ENCODE data around the gene ALG5.

Gene ALG5

GRCh38 chr13:36999054-36999714 lies at the start of gene ALG5:
Gene ALG5 (minus strand): TSS chr13:36999340. CDS start chr13:36999300, 40 bp downstream.
- H3K9me3 Mint-ChIP-seq, result no peaks in the 10 kb centered on the region
- H3K36me3 Mint-ChIP-seq (ENCODE audit: low read depth), result peaks cover 56% of the 10 kb centered on the region
- peaks cover 46% of the 10 kb centered on the region for H3K4me1 Mint-ChIP-seq
- peak; percentile 85 for ATAC-seq
- peak within 1 kb of the TSS; percentile 99 for H3K4me3 Mint-ChIP-seq
- H3K27ac Mint-ChIP-seq, result peak within 1 kb of the TSS; percentile 99
- no peaks in the 10 kb centered on the region for H3K27me3 Mint-ChIP-seq
- DNase-seq, result peak; percentile 91

- no peak overlapping the region for H3K4me3 Mint-ChIP-seq
- no peaks in the 10 kb centered on the region for H3K27me3 Mint-ChIP-seq
- DNase-seq (no peak), ATAC-seq (no peak)
- H3K4me1 Mint-ChIP-seq, result peaks cover 21% of the 10 kb centered on the region
- no peaks in the 10 kb centered on the region for H3K9me3 Mint-ChIP-seq
- H3K36me3 Mint-ChIP-seq (ENCODE audit: low read depth), result peaks cover 33% of the 10 kb centered on the region
- H3K27ac Mint-ChIP-seq, result no peak overlapping the region
These were observed 48.7 kb upstream of the ALG5 start for GRCh38 chr13:37047846-37048245.

DNA sequence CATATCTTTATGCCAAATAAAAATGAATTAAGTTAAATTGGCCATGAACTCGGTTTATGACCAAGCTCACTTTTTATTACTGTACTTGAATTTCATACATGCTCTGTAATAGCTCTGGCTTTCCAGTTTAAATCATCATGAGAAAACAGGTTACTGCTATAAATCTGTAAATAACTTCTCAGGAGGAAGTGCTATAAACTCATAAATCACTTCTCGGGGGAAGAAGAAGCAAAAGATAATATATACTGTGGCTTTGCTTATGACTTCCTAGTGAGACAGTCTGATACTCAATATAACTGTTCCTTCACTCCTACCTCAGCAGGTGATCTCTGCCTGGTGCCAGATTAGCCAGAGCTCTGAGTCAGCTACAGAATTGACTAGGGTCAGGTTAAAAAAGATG lies 47.9 kb upstream of the ALG5 start:
- DNase-seq (no peak), ATAC-seq (no peak)
- peaks cover 13% of the 10 kb centered on the region for H3K4me1 Mint-ChIP-seq
- H3K9me3 Mint-ChIP-seq, result no peaks in the 10 kb centered on the region
- H3K4me3 Mint-ChIP-seq, result no peak overlapping the region
- no peak overlapping the region for H3K27ac Mint-ChIP-seq
- H3K27me3 Mint-ChIP-seq, result no peaks in the 10 kb centered on the region
- peaks cover 37% of the 10 kb centered on the region for H3K36me3 Mint-ChIP-seq (ENCODE audit: low read depth)

GRCh38 chr13:37046062-37046461 lies 46.9 kb upstream of the ALG5 start:
- Mint-ChIP-seq H3K4me3 (no peak overlapping the region), H3K4me1 (peaks cover 4% of the 10 kb centered on the region), H3K27ac (no peak overlapping the region), H3K36me3 (ENCODE audit: low read depth) (peaks cover 36% of the 10 kb centered on the region), H3K9me3 (no peaks in the 10 kb centered on the region), H3K27me3 (no peaks in the 10 kb centered on the region)
- no peak for ATAC-seq
- no peak for DNase-seq

DNA sequence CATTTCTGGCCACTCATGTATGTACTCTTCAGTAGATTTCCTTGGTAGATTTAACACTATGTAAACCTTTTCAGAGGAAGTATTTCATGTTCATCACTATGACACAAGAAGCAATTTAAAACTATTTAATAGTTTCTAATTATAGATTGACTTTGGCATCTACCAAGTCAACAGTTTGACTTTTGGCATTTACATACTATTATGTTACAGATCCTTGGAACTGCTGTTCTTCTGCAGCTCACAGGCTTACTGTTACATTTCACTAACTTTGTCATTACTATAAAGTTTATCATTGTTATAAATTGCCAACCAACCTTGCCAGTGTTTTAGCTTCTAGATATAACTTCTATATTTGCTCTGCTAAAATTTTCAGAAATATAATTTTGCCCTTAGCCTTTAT lies 41.6 kb upstream of the ALG5 start:
- Mint-ChIP-seq H3K4me3 (no peak overlapping the region), H3K36me3 (ENCODE audit: low read depth) (peaks cover 44% of the 10 kb centered on the region), H3K9me3 (no peaks in the 10 kb centered on the region), H3K27me3 (no peaks in the 10 kb centered on the region), H3K4me1 (peaks cover 2% of the 10 kb centered on the region), H3K27ac (no peak overlapping the region)
- ATAC-seq (no peak), DNase-seq (no peak)

DNA sequence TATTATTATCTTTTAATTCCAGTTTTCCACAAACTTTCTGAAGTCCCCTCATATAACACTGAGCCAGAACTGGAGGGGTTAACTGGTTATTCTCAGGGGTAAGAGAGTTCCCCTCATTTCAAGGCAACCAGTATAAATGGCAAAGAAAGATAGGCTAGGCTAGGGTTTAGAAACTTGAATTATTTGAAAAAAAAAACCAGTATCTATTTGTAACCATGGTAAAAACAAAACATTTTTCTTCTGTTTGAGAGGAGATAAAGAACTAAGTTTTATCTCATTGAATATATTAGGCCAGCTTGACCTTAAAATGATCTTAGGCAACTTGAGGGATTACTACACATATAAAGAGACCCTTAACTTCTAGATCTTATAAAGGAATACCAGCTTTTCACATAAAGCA lies 40.8 kb upstream of the ALG5 start:
- Mint-ChIP-seq H3K4me1 (no peaks in the 10 kb centered on the region), H3K9me3 (no peaks in the 10 kb centered on the region), H3K4me3 (no peak overlapping the region), H3K27me3 (no peaks in the 10 kb centered on the region), H3K27ac (no peak overlapping the region), H3K36me3 (ENCODE audit: low read depth) (peaks cover 49% of the 10 kb centered on the region)
- ATAC-seq (no peak), DNase-seq (no peak)

DNA sequence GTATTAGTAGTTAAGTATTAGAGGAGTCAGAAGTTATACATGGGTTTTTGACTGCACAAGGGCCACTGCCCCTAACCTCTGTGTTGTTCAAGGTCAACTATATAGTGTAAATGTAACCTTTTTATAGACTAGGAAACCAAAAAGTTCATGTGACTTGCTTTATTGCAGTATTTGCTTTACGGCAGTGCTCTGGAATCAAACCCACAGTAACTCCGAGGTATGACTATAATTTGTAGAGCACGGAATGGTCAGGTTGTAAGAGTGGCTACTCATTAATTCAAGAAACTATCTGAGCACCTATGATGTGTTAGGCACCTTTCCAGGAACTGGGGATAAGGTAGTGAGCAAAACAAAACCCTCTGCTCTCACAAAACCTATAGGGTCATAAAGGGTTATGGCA lies 38.1 kb upstream of the ALG5 start:
- H3K27me3 Mint-ChIP-seq, result no peaks in the 10 kb centered on the region
- H3K36me3 Mint-ChIP-seq (ENCODE audit: low read depth), result peaks cover 55% of the 10 kb centered on the region
- no peaks in the 10 kb centered on the region for H3K9me3 Mint-ChIP-seq
- ATAC-seq (no peak), DNase-seq (no peak)
- no peak overlapping the region for H3K27ac Mint-ChIP-seq
- no peaks in the 10 kb centered on the region for H3K4me1 Mint-ChIP-seq
- no peak overlapping the region for H3K4me3 Mint-ChIP-seq

DNA sequence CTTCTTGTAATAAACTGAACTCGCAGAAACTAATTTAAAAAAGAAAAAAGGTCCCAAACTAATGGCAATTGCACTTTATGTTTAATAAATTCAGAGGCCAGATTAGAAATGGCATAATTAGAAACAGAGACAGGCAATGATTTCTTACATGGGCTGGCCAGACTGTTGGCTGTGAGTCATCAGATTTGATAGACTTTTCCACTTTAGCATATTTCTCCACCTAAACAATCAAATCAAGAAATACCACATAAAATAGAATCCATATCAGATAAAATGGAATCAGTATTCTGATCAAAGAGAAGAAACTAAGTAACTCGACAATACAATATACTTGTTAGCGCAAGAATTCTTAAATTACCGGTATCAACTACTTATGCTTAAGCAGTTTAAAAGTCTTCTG lies 30.5 kb upstream of the ALG5 start:
- no peak for DNase-seq
- Mint-ChIP-seq H3K9me3 (no peaks in the 10 kb centered on the region), H3K4me3 (no peak overlapping the region), H3K36me3 (ENCODE audit: low read depth) (peaks cover 41% of the 10 kb centered on the region), H3K27ac (no peak overlapping the region), H3K27me3 (no peaks in the 10 kb centered on the region), H3K4me1 (peaks cover 1% of the 10 kb centered on the region)
- ATAC-seq, result no peak

GRCh38 chr13:37027639-37028038 lies 28.5 kb upstream of the ALG5 start:
- no peak for DNase-seq
- ATAC-seq, result no peak
- Mint-ChIP-seq H3K9me3 (no peaks in the 10 kb centered on the region), H3K27ac (no peak overlapping the region), H3K36me3 (ENCODE audit: low read depth) (peaks cover 33% of the 10 kb centered on the region), H3K27me3 (no peaks in the 10 kb centered on the region), H3K4me1 (peaks cover 1% of the 10 kb centered on the region), H3K4me3 (no peak overlapping the region)

DNA sequence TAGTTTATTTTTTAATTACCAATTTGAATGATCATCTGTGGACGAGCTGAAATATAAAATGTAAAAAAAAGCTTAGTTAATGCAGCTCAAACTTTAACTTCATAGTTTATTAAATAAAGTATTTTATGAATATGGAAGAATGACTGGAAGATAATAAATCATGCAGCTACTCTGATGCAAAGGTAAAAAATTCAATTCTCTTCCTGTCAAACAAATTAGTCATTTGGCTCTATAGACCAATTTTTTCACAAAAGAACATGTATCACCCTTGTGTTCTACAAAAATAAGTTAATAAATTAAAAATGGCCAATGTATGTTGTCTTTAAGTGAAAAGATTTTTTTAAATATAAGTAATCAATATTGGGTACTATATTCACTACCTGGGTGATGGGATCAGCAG lies 27.6 kb upstream of the ALG5 start:
- Mint-ChIP-seq H3K36me3 (ENCODE audit: low read depth) (peaks cover 32% of the 10 kb centered on the region), H3K27me3 (no peaks in the 10 kb centered on the region), H3K4me3 (no peak overlapping the region), H3K9me3 (no peaks in the 10 kb centered on the region), H3K4me1 (peaks cover 1% of the 10 kb centered on the region), H3K27ac (no peak overlapping the region)
- DNase-seq (no peak), ATAC-seq (no peak)

GRCh38 chr13:37023871-37024270 lies 24.7 kb upstream of the ALG5 start:
- H3K36me3 Mint-ChIP-seq (ENCODE audit: low read depth), result peaks cover 25% of the 10 kb centered on the region

GRCh38 chr13:37014609-37015008 lies 15.5 kb upstream of the ALG5 start:
- no peaks in the 10 kb centered on the region for H3K9me3 Mint-ChIP-seq
- no peak overlapping the region for H3K4me3 Mint-ChIP-seq
- no peaks in the 10 kb centered on the region for H3K4me1 Mint-ChIP-seq
- H3K27ac Mint-ChIP-seq, result no peak overlapping the region
- H3K27me3 Mint-ChIP-seq, result no peaks in the 10 kb centered on the region
- peaks cover 49% of the 10 kb centered on the region for H3K36me3 Mint-ChIP-seq (ENCODE audit: low read depth)
- DNase-seq, result no peak
- ATAC-seq, result no peak

More at GRCh38 chr13:37023871-37024270, 24.7 kb upstream of the ALG5 start:
- DNase-seq (no peak), ATAC-seq (no peak)
- no peak overlapping the region for H3K27ac Mint-ChIP-seq
- no peaks in the 10 kb centered on the region for H3K27me3 Mint-ChIP-seq
- no peaks in the 10 kb centered on the region for H3K4me1 Mint-ChIP-seq
- H3K4me3 Mint-ChIP-seq, result no peak overlapping the region
- H3K9me3 Mint-ChIP-seq, result no peaks in the 10 kb centered on the region

GRCh38 chr13:37011788-37012187 lies 12.6 kb upstream of the ALG5 start:
- peaks cover 68% of the 10 kb centered on the region for H3K36me3 Mint-ChIP-seq (ENCODE audit: low read depth)
- DNase-seq (no peak), ATAC-seq (no peak)
- H3K4me1 Mint-ChIP-seq, result peaks cover 8% of the 10 kb centered on the region
- no peaks in the 10 kb centered on the region for H3K9me3 Mint-ChIP-seq
- H3K27me3 Mint-ChIP-seq, result no peaks in the 10 kb centered on the region
- no peak overlapping the region for H3K27ac Mint-ChIP-seq
- H3K4me3 Mint-ChIP-seq, result no peak overlapping the region

GRCh38 chr13:37011002-37011401 lies 11.9 kb upstream of the ALG5 start:
- H3K27ac Mint-ChIP-seq, result peak overlapping the region; percentile 26
- H3K9me3 Mint-ChIP-seq, result no peaks in the 10 kb centered on the region

DNA sequence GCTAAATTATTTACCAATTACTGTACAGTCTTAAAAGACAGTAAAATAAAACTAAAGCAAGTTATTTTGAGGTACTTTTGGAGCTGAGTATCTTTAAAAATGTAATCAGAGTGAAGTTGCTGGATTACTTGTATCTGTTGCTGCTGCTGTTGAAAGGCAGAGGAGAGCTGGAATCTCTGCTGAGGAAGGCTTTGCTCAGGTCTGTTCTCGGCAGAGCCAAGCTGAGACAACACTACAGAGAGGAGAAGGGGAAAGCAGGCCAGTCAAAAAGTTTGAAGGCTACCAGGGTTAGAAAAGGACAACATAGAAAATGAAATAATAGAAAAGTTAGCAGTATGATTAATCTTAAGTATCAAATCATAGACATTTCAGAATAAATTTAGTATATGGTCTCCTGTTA lies 11.3 kb upstream of the ALG5 start:
- DNase-seq (no peak), ATAC-seq (no peak)
- Mint-ChIP-seq H3K9me3 (no peaks in the 10 kb centered on the region), H3K4me3 (no peak overlapping the region), H3K27ac (peak overlapping the region; percentile 26), H3K27me3 (no peaks in the 10 kb centered on the region), H3K4me1 (peaks cover 13% of the 10 kb centered on the region), H3K36me3 (ENCODE audit: low read depth) (peaks cover 69% of the 10 kb centered on the region)

More at GRCh38 chr13:37011002-37011401, 11.9 kb upstream of the ALG5 start:
- Mint-ChIP-seq H3K4me3 (no peak overlapping the region), H3K36me3 (ENCODE audit: low read depth) (peaks cover 69% of the 10 kb centered on the region), H3K27me3 (no peaks in the 10 kb centered on the region), H3K4me1 (peaks cover 9% of the 10 kb centered on the region)
- ATAC-seq, result no peak
- DNase-seq, result no peak

DNA sequence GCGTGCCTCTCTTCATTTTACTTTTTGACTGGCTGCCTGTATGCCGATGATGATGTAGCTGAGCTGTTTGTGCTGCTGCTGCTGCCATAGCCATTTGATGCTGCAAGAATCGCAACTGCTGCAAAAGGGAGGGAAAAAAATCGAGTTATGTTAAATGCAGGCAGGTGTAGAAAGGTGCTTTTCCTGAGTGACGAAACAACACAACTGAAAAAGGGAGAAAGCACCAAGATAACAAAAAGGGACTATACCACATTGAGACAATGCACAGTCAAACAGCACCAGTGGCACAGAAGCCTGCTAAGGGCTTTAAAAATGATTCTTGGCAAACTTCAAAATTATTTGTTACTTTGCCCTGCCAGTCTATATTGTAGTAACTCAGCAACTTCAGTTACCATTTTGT lies 10.6 kb upstream of the ALG5 start:
- Mint-ChIP-seq H3K4me3 (no peak overlapping the region), H3K36me3 (ENCODE audit: low read depth) (peaks cover 69% of the 10 kb centered on the region), H3K27ac (peak overlapping the region; percentile 41), H3K4me1 (peaks cover 15% of the 10 kb centered on the region), H3K27me3 (no peaks in the 10 kb centered on the region), H3K9me3 (no peaks in the 10 kb centered on the region)
- ATAC-seq (no peak), DNase-seq (no peak)

Data from activated naive CD8-positive, alpha-beta T cell treated with anti-CD3 and anti-CD28 coated beads, Interleukin-2, amount 50 U/mL, for 24 hours (primary cell).